Rectal smooth muscle tissue (tissue), 1 donor: Measurements from ENCODE around the gene TMEM225B.
"Not testable (repeated sequence)": the region's sequence is repeated elsewhere in the genome, so short reads cannot be mapped to it uniquely, and the experiment has no call there.

Experiments used
- H3K27ac ChIP-seq: one replicate; pipeline ENCODE4 v1.7.0; 2013; ENCODE audit warnings: low read depth, low read length, inconsistent platforms
- H3K27me3 ChIP-seq: one replicate; pipeline ENCODE4 v1.7.0; 2013; ENCODE audit warnings: low read length; ENCODE audit not compliant: control insufficient read depth, insufficient read depth
- H3K36me3 ChIP-seq: one replicate; pipeline ENCODE4 v1.7.0; 2013; ENCODE audit warnings: low read length; ENCODE audit not compliant: control insufficient read depth, insufficient read depth
- H3K4me1 ChIP-seq: one replicate; pipeline ENCODE4 v1.7.0; 2013; ENCODE audit warnings: low read length; ENCODE audit not compliant: control insufficient read depth, insufficient read depth
- H3K4me3 ChIP-seq: one replicate; pipeline ENCODE4 v1.7.0; 2013; ENCODE audit warnings: low read length
- H3K9ac ChIP-seq: one replicate; pipeline ENCODE4 v1.7.0; 2013; ENCODE audit warnings: low read length

TMEM225B gene

DNA sequence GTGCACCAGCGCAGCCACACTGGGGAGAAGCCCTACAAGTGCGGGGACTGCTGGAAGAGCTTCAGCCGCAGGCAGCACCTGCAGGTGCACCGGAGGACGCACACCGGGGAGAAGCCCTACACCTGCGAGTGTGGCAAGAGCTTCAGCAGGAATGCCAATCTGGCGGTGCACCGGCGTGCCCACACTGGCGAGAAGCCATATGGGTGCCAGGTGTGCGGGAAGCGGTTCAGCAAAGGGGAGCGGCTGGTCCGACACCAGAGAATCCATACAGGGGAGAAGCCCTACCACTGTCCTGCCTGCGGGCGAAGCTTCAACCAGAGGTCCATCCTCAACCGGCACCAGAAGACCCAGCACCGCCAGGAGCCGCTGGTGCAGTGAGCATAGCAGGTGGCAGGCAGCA is 31.6 kb downstream of the TMEM225B start:
- H3K4me1 ChIP-seq = no peaks in the 10 kb centered on the region
- H3K9ac ChIP-seq = no peak overlapping the region
- no peak overlapping the region for H3K4me3 ChIP-seq
- no peaks in the 10 kb centered on the region for H3K27me3 ChIP-seq
- peaks cover 34% of the 10 kb centered on the region for H3K36me3 ChIP-seq
- no peak overlapping the region for H3K27ac ChIP-seq

DNA sequence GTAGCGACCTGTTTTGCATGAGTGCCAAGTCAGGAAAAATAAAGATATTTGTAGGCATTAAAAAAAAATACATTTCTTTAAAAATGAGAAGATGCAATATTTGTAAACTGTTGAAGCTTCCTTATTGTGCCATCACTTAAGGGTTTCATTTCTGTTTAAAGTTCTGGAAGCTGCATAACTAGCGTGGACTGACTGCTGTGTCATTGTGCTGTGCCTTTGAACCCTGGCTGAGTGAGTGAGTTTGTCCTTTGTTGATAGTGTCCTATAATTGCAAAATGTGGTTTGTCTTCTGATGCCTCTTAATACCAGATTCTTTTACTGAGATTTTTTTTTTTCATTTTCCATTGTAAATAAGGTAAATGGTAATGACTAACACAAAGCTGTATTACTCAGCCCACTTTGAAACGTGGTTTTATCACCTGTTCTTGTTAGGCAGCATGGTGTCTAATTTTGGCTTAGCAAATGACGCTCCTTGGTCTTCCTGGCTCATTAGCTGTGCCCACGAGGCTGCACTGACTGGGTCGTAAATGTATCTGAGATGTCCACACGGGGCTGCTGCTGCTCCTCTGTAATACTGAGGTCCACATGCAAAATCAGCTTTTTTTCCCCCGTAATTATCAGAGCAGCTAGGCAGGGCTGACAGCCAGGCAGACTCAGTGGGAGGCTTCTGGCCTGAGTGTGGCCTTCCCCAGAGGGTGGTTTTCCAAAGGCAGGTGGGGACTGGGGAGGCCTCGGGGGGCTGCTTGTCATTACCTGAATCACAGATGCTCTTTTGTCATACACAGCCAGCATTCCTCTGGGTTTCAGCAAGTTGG is 33.4 kb downstream of the TMEM225B start:
- Histone ChIP-seq H3K4me1 (no peaks in the 10 kb centered on the region), H3K27ac (no peak overlapping the region), H3K36me3 (peaks cover 23% of the 10 kb centered on the region)

DNA sequence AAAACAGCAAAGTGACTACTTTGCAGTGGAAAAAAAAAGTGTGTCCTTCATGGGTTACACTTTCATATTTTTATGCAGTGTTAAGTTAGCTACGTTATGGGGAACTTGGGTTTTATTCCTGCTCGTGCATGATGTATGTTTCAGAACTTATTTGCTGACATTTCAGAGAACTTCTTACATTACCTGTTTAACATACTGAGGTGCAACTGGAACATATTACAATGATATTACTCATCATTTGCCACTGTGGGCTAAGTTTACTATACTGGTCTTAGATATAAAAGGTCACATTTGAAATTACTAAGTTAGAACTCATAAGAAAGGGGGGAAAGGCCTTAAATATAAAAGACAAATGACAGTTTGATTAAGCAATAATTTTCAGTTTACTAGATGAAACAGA is 39.3 kb downstream of the TMEM225B start:
- not testable (repeated sequence) for H3K9ac ChIP-seq, H3K27me3 ChIP-seq

More for the DNA sequence above, 33.4 kb downstream of the TMEM225B start:
- H3K27me3 ChIP-seq = no peaks in the 10 kb centered on the region
- H3K9ac ChIP-seq = no peak overlapping the region
- no peak overlapping the region for H3K4me3 ChIP-seq

DNA sequence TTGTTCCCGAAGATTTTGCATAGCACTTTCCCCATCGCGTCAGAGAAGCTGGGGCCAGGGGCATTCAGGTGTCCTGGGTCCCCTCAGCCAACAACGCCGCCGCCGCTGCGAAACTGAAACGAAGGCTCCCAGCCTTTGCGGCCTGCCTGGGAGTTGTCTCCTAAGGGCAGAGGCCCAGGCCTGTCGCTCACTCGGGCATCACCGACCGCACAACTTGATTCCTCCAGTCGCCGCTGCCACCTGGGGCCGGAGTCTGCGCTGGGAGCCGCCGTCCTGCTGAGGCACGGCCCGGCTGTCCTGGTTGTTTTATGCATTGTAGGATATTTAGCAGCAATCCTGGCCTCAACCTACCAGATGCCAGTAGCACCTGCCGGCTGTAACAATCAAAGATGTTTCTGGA is 40.7 kb downstream of the TMEM225B start:
- no peaks in the 10 kb centered on the region for H3K36me3 ChIP-seq
- no peak overlapping the region for H3K4me3 ChIP-seq
- no peaks in the 10 kb centered on the region for H3K27me3 ChIP-seq
- H3K9ac ChIP-seq = no peak overlapping the region
- no peaks in the 10 kb centered on the region for H3K4me1 ChIP-seq
- H3K27ac ChIP-seq = no peak overlapping the region

More for the DNA sequence above, 39.3 kb downstream of the TMEM225B start:
- not testable (repeated sequence) for H3K36me3 ChIP-seq, H3K27ac ChIP-seq, H3K4me3 ChIP-seq, H3K4me1 ChIP-seq

DNA sequence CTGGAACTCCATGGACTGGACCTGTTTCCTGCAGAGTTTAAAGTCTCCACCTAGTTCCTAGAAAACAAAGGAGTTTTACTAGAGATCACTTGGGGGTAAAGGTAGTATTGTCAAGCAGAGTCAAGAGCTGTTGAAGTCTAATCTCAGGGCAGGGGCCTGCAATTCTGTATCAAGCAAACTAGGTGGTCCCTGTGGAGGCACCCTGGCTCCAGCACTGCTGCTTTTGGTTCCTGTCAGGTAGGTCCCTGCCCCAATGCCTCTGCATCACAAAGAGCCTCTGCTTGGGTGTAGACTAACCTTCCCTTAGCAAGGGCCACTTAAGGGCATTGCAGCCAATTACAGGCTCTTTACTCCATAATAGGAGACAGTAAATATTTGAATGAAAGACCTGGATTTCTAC is 41.2 kb downstream of the TMEM225B start:
- Histone ChIP-seq H3K4me1 (no peaks in the 10 kb centered on the region), H3K27me3 (no peaks in the 10 kb centered on the region), H3K4me3 (no peak overlapping the region), H3K27ac (no peak overlapping the region), H3K9ac (no peak overlapping the region), H3K36me3 (no peaks in the 10 kb centered on the region)

DNA sequence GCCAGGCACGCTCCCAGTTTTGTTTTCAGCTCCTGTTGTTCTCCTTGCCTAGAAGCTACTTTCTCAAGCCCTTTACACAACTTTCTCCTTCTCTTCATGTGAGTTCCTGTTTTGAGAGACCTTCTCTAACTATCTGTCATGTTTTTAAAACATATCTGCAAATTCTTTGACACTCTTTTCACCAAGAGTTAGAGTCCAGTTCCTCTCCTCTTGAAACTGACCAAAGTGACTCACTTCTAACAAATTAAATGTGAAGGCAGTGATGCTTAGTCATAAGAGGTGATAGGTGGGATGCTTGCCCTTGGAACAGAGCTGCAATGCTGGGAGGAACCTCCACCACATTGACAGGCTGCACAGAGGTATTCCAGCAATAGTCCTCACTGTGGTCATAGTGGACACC is 44.0 kb downstream of the TMEM225B start:
- Histone ChIP-seq H3K36me3 (no peaks in the 10 kb centered on the region), H3K27ac (no peak overlapping the region), H3K4me1 (no peaks in the 10 kb centered on the region), H3K27me3 (no peaks in the 10 kb centered on the region), H3K9ac (no peak overlapping the region), H3K4me3 (no peak overlapping the region)

DNA sequence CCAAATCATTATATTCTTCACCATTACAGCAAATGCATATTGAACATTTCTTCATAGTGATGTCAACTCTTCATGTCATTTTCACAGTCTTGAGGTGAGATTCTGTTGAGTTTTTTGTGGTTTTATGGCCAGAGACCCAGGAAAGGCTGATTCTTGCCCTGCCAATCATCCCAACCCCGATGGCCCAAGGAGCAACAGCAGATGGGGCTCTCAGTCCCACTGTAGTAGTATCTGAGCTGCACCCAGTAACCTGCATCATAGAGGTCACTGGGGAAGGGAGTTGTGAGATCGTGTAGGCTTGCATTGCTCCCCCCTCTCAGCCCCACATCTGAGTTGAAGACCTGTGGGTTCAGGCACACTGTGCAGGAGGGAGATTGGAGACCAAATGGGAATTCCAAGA is 45.4 kb downstream of the TMEM225B start:
- Histone ChIP-seq H3K9ac (no peak overlapping the region), H3K27me3 (no peaks in the 10 kb centered on the region)

DNA sequence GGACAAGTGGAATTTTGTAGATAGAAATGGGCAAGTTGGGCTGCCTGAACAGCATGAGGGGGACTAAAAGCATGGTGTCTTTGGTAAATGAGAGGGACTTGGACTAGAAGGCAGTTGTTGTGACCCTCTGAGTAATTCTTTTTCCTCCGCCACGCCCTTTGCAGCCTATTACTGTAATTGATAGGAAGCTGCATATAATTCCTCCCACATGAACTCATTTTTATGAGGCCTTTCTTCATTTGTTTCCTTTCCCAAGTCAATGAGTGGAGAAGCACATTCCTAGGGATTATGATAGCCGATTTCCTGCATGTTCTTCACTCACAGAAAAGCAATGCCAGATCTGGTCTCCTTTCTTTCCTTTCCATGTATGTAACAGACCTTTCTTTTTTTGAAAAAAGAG is 46.4 kb downstream of the TMEM225B start:
- no peaks in the 10 kb centered on the region for H3K4me1 ChIP-seq
- H3K9ac ChIP-seq = no peak overlapping the region
- no peaks in the 10 kb centered on the region for H3K27me3 ChIP-seq
- H3K4me3 ChIP-seq = no peak overlapping the region
- H3K36me3 ChIP-seq = no peaks in the 10 kb centered on the region
- H3K27ac ChIP-seq = no peak overlapping the region

More for the DNA sequence above, 45.4 kb downstream of the TMEM225B start:
- Histone ChIP-seq H3K4me1 (no peaks in the 10 kb centered on the region), H3K36me3 (no peaks in the 10 kb centered on the region), H3K27ac (no peak overlapping the region), H3K4me3 (no peak overlapping the region)

DNA sequence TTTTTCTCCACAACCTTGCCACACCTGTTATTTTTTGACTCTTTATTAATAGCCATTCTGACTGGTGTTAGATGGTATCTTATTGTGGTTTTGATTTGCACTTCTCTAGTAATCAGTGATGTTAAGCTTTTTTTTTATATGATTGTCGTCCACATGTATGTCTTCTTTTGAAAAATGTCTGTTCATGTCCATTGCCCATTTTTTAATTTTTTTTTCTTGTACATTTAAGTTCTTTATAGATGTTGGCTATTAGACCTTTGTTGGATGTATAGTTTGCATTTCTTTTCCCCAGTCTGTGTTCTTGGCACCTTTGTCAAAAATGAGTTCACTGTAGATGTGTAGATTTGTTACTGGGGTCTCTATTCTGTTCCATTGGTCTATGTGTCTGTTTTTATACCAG is 47.5 kb downstream of the TMEM225B start:
- Histone ChIP-seq H3K27me3 (no peaks in the 10 kb centered on the region), H3K4me1 (no peaks in the 10 kb centered on the region), H3K27ac (no peak overlapping the region), H3K36me3 (no peaks in the 10 kb centered on the region), H3K4me3 (no peak overlapping the region), H3K9ac (no peak overlapping the region)

DNA sequence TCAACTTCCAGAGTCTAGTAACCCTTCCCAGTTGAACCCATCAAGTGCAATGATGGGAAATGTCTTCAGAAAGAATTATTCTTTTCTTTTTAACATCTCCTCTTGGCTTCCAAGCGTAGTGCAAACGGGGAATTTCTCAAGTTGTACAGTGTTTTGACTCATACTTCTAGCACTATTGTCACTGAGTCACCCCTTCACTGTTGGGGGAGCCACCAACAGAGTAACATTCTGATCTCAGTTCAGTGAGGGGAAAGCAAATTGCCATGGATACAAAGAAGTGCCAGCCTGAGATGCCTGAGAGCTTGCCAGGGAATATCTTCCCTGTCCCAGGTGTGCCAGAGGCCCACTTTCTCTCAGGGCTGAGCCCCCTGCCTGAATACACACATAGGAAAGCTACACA is 50.8 kb downstream of the TMEM225B start:
- H3K9ac ChIP-seq = no peak overlapping the region
- H3K27ac ChIP-seq = no peak overlapping the region
- H3K4me3 ChIP-seq = no peak overlapping the region
- H3K27me3 ChIP-seq = no peaks in the 10 kb centered on the region
- no peaks in the 10 kb centered on the region for H3K36me3 ChIP-seq
- no peaks in the 10 kb centered on the region for H3K4me1 ChIP-seq

DNA sequence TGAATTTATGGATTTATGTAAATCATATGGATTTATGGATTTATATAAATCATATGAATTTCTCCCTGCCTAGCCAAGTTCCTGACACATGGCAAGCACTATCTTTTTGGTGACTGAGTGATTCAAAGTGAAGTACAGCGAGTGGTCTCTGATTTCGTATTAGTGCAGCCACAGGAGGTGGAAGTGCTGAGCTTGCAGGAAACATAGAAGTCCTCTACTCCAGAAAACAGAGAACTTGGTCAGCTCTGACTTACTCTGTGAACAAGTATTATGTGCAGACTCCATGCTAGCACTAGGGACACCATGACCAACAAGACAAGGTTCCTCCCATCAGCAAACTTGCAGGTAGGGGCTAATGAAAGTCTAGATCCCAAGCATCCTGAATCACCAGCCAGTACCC is 53.2 kb downstream of the TMEM225B start:
- H3K4me3 ChIP-seq = no peak overlapping the region
- H3K27ac ChIP-seq = no peak overlapping the region
- no peaks in the 10 kb centered on the region for H3K4me1 ChIP-seq
- no peaks in the 10 kb centered on the region for H3K36me3 ChIP-seq
- no peaks in the 10 kb centered on the region for H3K27me3 ChIP-seq
- no peak overlapping the region for H3K9ac ChIP-seq

DNA sequence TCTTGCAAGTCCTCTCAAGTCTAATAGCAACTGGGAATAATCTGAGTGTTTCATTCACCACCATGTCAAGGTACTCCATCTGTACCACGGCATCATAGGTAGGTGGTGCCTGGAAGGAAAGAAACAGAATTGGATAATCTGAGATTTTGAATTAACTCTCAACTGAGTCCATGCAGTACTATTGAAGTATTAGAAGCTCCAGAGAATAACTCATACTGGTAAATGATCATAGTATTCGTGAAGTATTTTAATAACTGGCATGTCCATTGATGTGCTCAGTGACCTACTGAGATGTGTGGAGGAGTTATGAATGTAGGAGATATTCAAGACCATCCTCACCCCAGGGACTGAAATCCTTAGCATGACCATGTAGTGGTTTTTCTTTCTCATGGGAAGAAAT is 54.6 kb downstream of the TMEM225B start:
- no peaks in the 10 kb centered on the region for H3K36me3 ChIP-seq

DNA sequence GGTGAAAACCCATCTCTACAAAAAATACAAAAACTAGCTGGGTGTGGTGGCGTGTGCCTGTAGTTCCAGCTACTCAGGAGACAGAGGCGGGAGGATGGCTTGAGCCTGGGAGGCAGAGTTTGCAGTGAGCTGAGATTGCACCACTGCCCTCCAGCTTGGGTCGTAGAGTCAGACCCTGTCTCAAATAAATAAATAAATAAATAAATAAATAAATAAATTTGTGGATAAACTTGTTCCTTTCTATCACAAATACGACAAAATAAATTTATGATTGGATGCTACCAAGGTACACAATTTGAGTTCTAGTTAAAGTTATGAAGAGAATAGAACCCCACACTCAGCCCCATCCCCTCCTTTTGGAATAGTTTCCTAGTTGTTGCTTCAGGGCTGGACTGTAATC is 55.2 kb downstream of the TMEM225B start:
- not testable (repeated sequence) for H3K27me3 ChIP-seq, H3K4me3 ChIP-seq, H3K4me1 ChIP-seq, H3K9ac ChIP-seq, H3K27ac ChIP-seq, H3K36me3 ChIP-seq

More for the DNA sequence above, 54.6 kb downstream of the TMEM225B start:
- Histone ChIP-seq H3K4me1 (no peaks in the 10 kb centered on the region), H3K9ac (no peak overlapping the region), H3K27me3 (no peaks in the 10 kb centered on the region), H3K4me3 (no peak overlapping the region), H3K27ac (no peak overlapping the region)
